HepG2 (cell line): Measurements from ENCODE around the gene ASPRV1. TPM values are rescaled to one million over a fixed set of nuclear protein-coding genes. Genes with fewer than 3 reads are reported as not detected.

Experiments
- DMAP1 ChIP-seq: IDR thresholded peaks from 2 replicates; pipeline ENCODE4 v1.6.1; 2016
- GZF1 ChIP-seq: sonication (generic); formaldehyde crosslinking; IDR thresholded peaks from 2 replicates; pipeline ENCODE4 v1.5.1; 2020; ENCODE audit warnings: mild to moderate bottlenecking, missing genetic modification reagents
- HOXA3 ChIP-seq: sonication (generic); formaldehyde crosslinking; IDR thresholded peaks from 2 replicates; pipeline ENCODE4 v1.5.0; 2020; ENCODE audit warnings: missing genetic modification reagents
- LCORL ChIP-seq, 2 experiments: fragments of 450-650 bp in 1 of 2; sonication (generic) in 1 of 2; formaldehyde crosslinking in 1 of 2; IDR thresholded peaks; 2 replicates each; pipeline versions ENCODE4 v1.5.0 to v1.6.1; 2017 to 2020; ENCODE audit warnings: antibody characterized with exemption in 1 of 2, missing genetic modification reagents in 1 of 2
- MTERF4 ChIP-seq: sonication (generic); formaldehyde crosslinking; IDR thresholded peaks from 2 replicates; pipeline ENCODE4 v1.8.0; 2023; ENCODE audit warnings: mild to moderate bottlenecking, missing genetic modification reagents
- RELA ChIP-seq: sonication (generic); formaldehyde crosslinking; IDR thresholded peaks from 2 replicates; pipeline ENCODE4 v1.4.0; 2020; ENCODE audit warnings: missing genetic modification reagents
- TAF1 ChIP-seq: sonication (generic); formaldehyde crosslinking; IDR thresholded peaks from 2 replicates; pipeline ENCODE4 v1.4.0; 2020; ENCODE audit warnings: missing genetic modification reagents
- TBP ChIP-seq: sonication (generic); formaldehyde crosslinking; IDR thresholded peaks from 2 replicates; pipeline ENCODE4 v1.5.0; 2020; ENCODE audit warnings: missing genetic modification reagents
- ZKSCAN1 ChIP-seq: fragments of 150-350 bp; IDR thresholded peaks from 2 replicates; pipeline ENCODE4 v1.6.1; 2014; ENCODE audit warnings: low read length
- ZNF333 ChIP-seq: sonication (generic); formaldehyde crosslinking; IDR thresholded peaks from 2 replicates; pipeline ENCODE4 v1.4.0; 2020; ENCODE audit warnings: mild to moderate bottlenecking, missing genetic modification reagents, borderline replicate concordance
- ZNF335 ChIP-seq: sonication (generic); formaldehyde crosslinking; IDR thresholded peaks from 2 replicates; pipeline ENCODE4 v1.4.0; 2020; ENCODE audit warnings: missing genetic modification reagents
- ZNF704 ChIP-seq: sonication (generic); formaldehyde crosslinking; IDR thresholded peaks from 2 replicates; pipeline ENCODE4 v1.8.1; 2023; ENCODE audit warnings: mild to moderate bottlenecking, inconsistent platforms, moderate library complexity, missing genetic modification reagents, borderline replicate concordance
- polyA plus RNA-seq, 8 experiments: library from polyadenylated mRNA; depleted of rRNA in 3 of 8; stranded (reverse) in 7 of 8; unstranded in 1 of 8; fragments of >200 nt; fragmentation: Illumina TruSeq in 4 of 8; extraction: Trizol in 4 of 8; gene quantifications; 2 replicates each; pipeline versions ENCODE4 v1.2.1 to v1.2.3, GENCODE V29; 2011 to 2016; ENCODE audit warnings: low read depth in 4 of 8, missing spikeins in 1 of 8, mixed read lengths in 1 of 8; ENCODE audit not compliant: insufficient read depth in 1 of 8
- total RNA-seq, 5 experiments: library from RNA; depleted of rRNA; stranded (reverse); fragments of >200 nt; fragmentation: Illumina TruSeq; extraction: Trizol; gene quantifications; 2 replicates each; pipeline ENCODE4 v1.2.3, GENCODE V29; 2016; ENCODE audit warnings: low read depth in 1 of 5
- TF ChIP-seq, protein P1 (sequence below): IDR thresholded peaks from 2 replicates; pipeline ENCODE4 v1.6.1; 2016; ENCODE audit warnings: missing compliant biosample characterization, missing genetic modification reagents, borderline replicate concordance
- TF ChIP-seq, protein P2 (sequence below), 2 experiments: fragments of 450-650 bp in 1 of 2; sonication (generic) in 1 of 2; formaldehyde crosslinking in 1 of 2; IDR thresholded peaks; 2 replicates each; pipeline versions ENCODE4 v1.6.1 to v1.8.0; 2016 to 2022; ENCODE audit warnings: antibody characterized with exemption in 1 of 2, mild to moderate bottlenecking in 1 of 2, missing genetic modification reagents in 1 of 2
- TF ChIP-seq, protein P3 (sequence below): sonication (generic); formaldehyde crosslinking; IDR thresholded peaks from 2 replicates; pipeline ENCODE4 v1.4.0; 2020; ENCODE audit warnings: mild to moderate bottlenecking, missing genetic modification reagents

Gene ASPRV1
- total and polyA plus RNA-seq, 2 of the 13 experiments (the other 11 are each of a cell fraction or from before 2014, with no cell fraction given): 0.40 to 0.48 TPM

- TF ChIP-seq, protein P1, sequence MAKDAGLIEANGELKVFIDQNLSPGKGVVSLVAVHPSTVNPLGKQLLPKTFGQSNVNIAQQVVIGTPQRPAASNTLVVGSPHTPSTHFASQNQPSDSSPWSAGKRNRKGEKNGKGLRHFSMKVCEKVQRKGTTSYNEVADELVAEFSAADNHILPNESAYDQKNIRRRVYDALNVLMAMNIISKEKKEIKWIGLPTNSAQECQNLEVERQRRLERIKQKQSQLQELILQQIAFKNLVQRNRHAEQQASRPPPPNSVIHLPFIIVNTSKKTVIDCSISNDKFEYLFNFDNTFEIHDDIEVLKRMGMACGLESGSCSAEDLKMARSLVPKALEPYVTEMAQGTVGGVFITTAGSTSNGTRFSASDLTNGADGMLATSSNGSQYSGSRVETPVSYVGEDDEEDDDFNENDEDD (CRISPR knock-in tag): peak; percentile 84; the same call in 1 of the 2 replicates
- TF ChIP-seq ZNF704 (CRISPR knock-in tag) (peak; percentile 86; the same call in 1 of the 2 replicates), DMAP1 (CRISPR knock-in tag) (peak; percentile 99), TAF1 (CRISPR knock-in tag) (peak; percentile 91), HOXA3 (CRISPR knock-in tag) (peak; percentile 88), TBP (CRISPR knock-in tag) (no peak), ZNF333 (CRISPR knock-in tag) (peak; percentile 63; the same call in 1 of the 2 replicates), GZF1 (CRISPR knock-in tag) (no peak; the same call in 1 of the 2 replicates), ZKSCAN1 (no peak), ZNF335 (peak; percentile 75; the same call in 1 of the 2 replicates), RELA (CRISPR knock-in tag) (peak; percentile 83), MTERF4 (no peak; the same call in 1 of the 2 replicates), LCORL (IDR thresholded peaks at IDR 0.05) (no peak), LCORL (CRISPR knock-in tag; IDR thresholded peaks at IDR 0.05) (peak; percentile 85)
- TF ChIP-seq, protein P2, sequence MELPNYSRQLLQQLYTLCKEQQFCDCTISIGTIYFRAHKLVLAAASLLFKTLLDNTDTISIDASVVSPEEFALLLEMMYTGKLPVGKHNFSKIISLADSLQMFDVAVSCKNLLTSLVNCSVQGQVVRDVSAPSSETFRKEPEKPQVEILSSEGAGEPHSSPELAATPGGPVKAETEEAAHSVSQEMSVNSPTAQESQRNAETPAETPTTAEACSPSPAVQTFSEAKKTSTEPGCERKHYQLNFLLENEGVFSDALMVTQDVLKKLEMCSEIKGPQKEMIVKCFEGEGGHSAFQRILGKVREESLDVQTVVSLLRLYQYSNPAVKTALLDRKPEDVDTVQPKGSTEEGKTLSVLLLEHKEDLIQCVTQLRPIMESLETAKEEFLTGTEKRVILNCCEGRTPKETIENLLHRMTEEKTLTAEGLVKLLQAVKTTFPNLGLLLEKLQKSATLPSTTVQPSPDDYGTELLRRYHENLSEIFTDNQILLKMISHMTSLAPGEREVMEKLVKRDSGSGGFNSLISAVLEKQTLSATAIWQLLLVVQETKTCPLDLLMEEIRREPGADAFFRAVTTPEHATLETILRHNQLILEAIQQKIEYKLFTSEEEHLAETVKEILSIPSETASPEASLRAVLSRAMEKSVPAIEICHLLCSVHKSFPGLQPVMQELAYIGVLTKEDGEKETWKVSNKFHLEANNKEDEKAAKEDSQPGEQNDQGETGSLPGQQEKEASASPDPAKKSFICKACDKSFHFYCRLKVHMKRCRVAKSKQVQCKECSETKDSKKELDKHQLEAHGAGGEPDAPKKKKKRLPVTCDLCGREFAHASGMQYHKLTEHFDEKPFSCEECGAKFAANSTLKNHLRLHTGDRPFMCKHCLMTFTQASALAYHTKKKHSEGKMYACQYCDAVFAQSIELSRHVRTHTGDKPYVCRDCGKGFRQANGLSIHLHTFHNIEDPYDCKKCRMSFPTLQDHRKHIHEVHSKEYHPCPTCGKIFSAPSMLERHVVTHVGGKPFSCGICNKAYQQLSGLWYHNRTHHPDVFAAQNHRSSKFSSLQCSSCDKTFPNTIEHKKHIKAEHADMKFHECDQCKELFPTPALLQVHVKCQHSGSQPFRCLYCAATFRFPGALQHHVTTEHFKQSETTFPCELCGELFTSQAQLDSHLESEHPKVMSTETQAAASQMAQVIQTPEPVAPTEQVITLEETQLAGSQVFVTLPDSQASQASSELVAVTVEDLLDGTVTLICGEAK (IDR thresholded peaks at IDR 0.05): no peak
- TF ChIP-seq, protein P2 (CRISPR knock-in tag; IDR thresholded peaks at IDR 0.05): peak; percentile 87
- TF ChIP-seq, protein P3, sequence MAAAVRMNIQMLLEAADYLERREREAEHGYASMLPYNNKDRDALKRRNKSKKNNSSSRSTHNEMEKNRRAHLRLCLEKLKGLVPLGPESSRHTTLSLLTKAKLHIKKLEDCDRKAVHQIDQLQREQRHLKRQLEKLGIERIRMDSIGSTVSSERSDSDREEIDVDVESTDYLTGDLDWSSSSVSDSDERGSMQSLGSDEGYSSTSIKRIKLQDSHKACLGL (CRISPR knock-in tag): peak; percentile 98
These were observed 47.1 kb downstream of the ASPRV1 start (continued) for GRCh38 chr2:69914164-69914949.
